Upper lobe of left lung (tissue), 4 donors: ENCODE results near the gene FRG2C.
"Not testable (repeated sequence)": the region's sequence is repeated elsewhere in the genome, so short reads cannot be mapped to it uniquely, and the experiment has no call there.

Source experiments
- CTCF ChIP-seq, 6 experiments: fragments of 450-650 bp in 4 of 6; fragments of 200-600 bp in 2 of 6; sonication (generic) in 2 of 6; IDR thresholded peaks; one replicate each; pipeline ENCODE4 v1.5.1; 2016 to 2019; ENCODE audit warnings: antibody characterized with exemption in 6 of 6
- EP300 ChIP-seq, 4 donors: sonication (generic); formaldehyde crosslinking; IDR thresholded peaks; one replicate each; pipeline ENCODE4 v1.5.1; 2017; ENCODE audit warnings: antibody characterized with exemption in 4 of 4, control low read depth in 2 of 4
- POLR2A ChIP-seq, 4 donors: fragments of 450-650 bp; IDR thresholded peaks; one replicate each; pipeline ENCODE4 v1.5.1; 2016 to 2017; ENCODE audit warnings: antibody characterized with exemption in 4 of 4, mild to moderate bottlenecking in 2 of 4
- POLR2AphosphoS5 ChIP-seq, 2 donors: sonication (generic); formaldehyde crosslinking; IDR thresholded peaks; one replicate each; pipeline ENCODE4 v1.5.1; 2017; ENCODE audit warnings: antibody characterized with exemption in 2 of 2

DNA sequence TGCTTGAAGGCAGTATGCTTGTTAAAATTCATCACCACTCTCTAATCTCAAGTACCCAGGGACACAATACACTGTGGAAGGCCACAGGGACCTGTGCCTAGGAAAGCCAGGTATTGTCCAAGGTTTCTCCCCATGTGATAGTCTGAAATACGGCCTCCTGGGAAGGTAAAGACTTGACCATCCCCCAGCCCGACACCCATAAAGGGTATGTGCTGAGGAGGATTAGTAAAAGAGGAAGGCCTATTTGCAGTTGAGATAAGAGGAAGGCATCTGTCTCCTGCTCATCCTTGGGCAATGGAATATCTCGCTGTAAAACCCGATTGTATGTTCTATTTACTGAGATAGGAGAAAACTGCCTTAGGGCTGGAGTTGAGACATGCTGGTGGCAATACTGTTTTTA is 18.6 kb upstream of the FRG2C start:
- not testable (repeated sequence) for TF ChIP-seq CTCF, POLR2AphosphoS5, EP300, POLR2A (IDR thresholded peaks at IDR 0.05)
